ENCODE results near the gene CRYBA2. TPM values are rescaled to one million over a fixed set of nuclear protein-coding genes. Genes with fewer than 3 reads are reported as not detected.

The CRYBA2 gene
- total RNA-seq, 2 experiments from 2014 or later, result not detected

DNA sequence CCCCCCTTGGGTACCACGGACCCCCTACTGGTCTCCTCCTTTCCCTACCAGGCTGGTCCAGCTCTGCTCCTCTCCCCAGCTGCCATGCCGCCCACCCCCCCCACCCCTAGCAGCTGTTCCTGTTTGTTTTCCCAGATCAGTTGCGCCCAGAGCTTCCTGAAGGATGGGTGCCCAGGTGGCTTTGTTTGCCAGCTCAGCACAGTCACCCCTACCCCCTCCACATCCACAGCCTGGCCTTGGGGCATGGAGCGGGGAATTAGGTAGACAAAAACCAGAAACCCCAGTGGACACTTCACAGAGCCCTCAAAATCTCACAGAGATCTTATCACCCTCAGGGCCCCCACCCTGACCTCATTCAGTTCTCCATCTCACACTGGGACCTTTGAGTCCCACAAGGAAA is 3.7 kb upstream of the CRYBA2 start:
- no peak overlapping the region for H3K4me3 ChIP-seq (ENCODE audit: low read depth, low read length, poor library complexity, severe bottlenecking)
- POLR2A ChIA-PET, result no interaction called here
- H3K9me2 ChIP-seq (ENCODE audit: insufficient read depth, low read length), result no peaks in the 10 kb centered on the region
- no peak overlapping the region for H3K4me2 ChIP-seq (ENCODE audit: low read length)
- H3K4me1 ChIP-seq (ENCODE audit: insufficient read depth, low read length, poor library complexity, severe bottlenecking), result no peaks in the 10 kb centered on the region
- no peak for DNase-seq (ENCODE audit: low spot score)
- no peaks in the 10 kb centered on the region for H3K36me3 ChIP-seq (ENCODE audit: insufficient read depth, low read length)
- H4K20me1 ChIP-seq (ENCODE audit: insufficient read depth, low read length), result no peaks in the 10 kb centered on the region
- CTCF ChIA-PET (ENCODE audit: unreplicated experiment), result interaction anchor here (0.6 kb wide), 4 partner anchors 17 to 372 kb away, joined by 3 to 8 read pairs (median 4); no protein-coding TSS in a partner anchor
- intact Hi-C loops (cut with micrococcal nuclease; ENCODE audit: unreplicated experiment), result loop anchor here (5.0 kb wide), 1 partner anchor 145 kb away; no protein-coding TSS in a partner anchor
- no TSS peak for BruUV-seq (replicated peaks)
- H3K9me3 ChIP-seq (ENCODE audit: low read length), result no peaks in the 10 kb centered on the region
- H3K79me2 ChIP-seq (ENCODE audit: insufficient read depth, low read depth, low read length), result no peaks in the 10 kb centered on the region
- TF ChIP-seq, protein P1, sequence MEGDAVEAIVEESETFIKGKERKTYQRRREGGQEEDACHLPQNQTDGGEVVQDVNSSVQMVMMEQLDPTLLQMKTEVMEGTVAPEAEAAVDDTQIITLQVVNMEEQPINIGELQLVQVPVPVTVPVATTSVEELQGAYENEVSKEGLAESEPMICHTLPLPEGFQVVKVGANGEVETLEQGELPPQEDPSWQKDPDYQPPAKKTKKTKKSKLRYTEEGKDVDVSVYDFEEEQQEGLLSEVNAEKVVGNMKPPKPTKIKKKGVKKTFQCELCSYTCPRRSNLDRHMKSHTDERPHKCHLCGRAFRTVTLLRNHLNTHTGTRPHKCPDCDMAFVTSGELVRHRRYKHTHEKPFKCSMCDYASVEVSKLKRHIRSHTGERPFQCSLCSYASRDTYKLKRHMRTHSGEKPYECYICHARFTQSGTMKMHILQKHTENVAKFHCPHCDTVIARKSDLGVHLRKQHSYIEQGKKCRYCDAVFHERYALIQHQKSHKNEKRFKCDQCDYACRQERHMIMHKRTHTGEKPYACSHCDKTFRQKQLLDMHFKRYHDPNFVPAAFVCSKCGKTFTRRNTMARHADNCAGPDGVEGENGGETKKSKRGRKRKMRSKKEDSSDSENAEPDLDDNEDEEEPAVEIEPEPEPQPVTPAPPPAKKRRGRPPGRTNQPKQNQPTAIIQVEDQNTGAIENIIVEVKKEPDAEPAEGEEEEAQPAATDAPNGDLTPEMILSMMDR (conservative IDR thresholded peaks at IDR 0.05; ENCODE audit: low read length), result no peak
- TF ChIP-seq EZH2phosphoT487 (IDR thresholded peaks at IDR 0.05; ENCODE audit: borderline replicate concordance, low read depth, low read length), result no peak
- no peak overlapping the region for H2AFZ ChIP-seq (ENCODE audit: low read length)
- no peak overlapping the region for H3K27ac ChIP-seq (ENCODE audit: low read depth, low read length, poor library complexity, severe bottlenecking)

DNA sequence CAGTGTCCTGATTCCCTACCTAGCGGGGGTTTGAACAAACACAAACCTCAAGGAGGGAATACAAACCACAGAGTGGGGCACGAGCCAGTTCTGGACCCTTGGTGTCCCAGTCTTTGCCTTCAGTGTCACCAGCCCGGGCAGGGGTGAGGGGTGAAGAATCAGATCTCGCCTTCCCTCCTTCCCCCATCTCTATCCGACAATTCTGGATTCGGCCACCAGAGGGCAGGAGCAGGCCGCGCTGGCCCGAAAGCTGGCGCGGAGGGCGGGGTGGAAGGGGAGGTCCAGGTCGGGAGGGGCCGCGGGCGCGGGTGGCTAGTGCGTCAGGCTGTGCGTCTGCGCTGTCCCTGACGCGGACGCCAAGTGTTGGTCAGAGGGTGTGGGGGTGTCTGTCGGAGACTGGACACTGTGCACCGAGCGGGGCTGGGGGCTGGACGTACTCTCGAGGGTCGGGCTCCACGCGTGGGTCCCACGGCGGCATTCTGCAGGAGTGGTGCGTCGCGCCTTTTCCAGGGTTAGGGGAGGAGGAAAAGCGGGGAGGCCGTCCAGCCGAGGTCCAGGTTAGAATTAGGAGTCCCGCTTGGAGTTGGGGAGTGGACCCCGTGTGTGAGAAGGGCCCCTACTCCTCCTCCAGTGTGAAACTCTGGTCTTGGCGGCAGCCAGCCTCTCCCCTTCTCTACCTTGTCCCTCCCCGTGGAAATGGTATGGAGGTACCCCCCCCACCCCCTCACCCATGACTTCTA is 2.9 kb upstream of the CRYBA2 start:
- ChIA-PET CTCF (ENCODE audit: unreplicated experiment) (interaction anchor here (0.6 to 1.0 kb wide), 5 partner anchors 16 to 373 kb away, joined by 3 to 13 read pairs (median 3); no protein-coding TSS in a partner anchor), POLR2A (no interaction called here)
- Histone ChIP-seq H3K9me3 (ENCODE audit: low read length) (no peaks in the 10 kb centered on the region), H3K27ac (ENCODE audit: low read depth, low read length, poor library complexity, severe bottlenecking) (no peak overlapping the region), H3K4me1 (ENCODE audit: insufficient read depth, low read length, poor library complexity, severe bottlenecking) (no peaks in the 10 kb centered on the region), H3K4me2 (ENCODE audit: low read length) (peak overlapping the region; percentile 15; the same call in 1 of the 2 replicates), H3K9me2 (ENCODE audit: insufficient read depth, low read length) (no peaks in the 10 kb centered on the region), H4K20me1 (ENCODE audit: insufficient read depth, low read length) (no peaks in the 10 kb centered on the region), H3K4me3 (ENCODE audit: low read depth, low read length, poor library complexity, severe bottlenecking) (no peak overlapping the region), H3K79me2 (ENCODE audit: insufficient read depth, low read depth, low read length) (no peaks in the 10 kb centered on the region), H3K36me3 (ENCODE audit: insufficient read depth, low read length) (no peaks in the 10 kb centered on the region), H2AFZ (ENCODE audit: low read length) (no peak overlapping the region)
- peak; percentile 54 for DNase-seq (ENCODE audit: low spot score)
- intact Hi-C loops (cut with micrococcal nuclease; ENCODE audit: unreplicated experiment), result loop anchor here (5.0 kb wide), 1 partner anchor 144 kb away; no protein-coding TSS in a partner anchor
- no peak for TF ChIP-seq EZH2phosphoT487 (IDR thresholded peaks at IDR 0.05; ENCODE audit: borderline replicate concordance, low read depth, low read length)
- TF ChIP-seq, protein P1 (conservative IDR thresholded peaks at IDR 0.05; ENCODE audit: low read length), result peak; percentile 85
- no TSS peak for BruUV-seq (replicated peaks)

DNA sequence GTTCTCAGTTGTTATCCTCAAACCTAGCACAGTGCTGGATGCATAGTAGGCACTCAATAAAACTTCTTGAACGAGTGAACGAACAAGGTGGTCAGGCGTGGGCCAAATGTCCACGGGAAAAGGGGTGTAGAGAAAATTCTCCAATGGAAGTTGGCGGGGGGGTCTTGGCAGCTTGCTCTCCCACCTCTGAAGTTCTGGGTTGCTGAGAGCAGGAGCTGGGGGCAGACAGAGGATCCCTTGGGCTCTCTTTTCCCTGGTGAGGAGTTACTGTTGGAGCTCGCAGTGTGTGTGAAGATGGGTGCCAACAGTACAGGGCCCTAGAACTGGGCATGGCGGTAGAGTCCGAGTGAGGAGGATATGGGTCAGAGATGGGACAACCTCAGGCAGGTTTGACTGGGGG is 2.3 kb upstream of the CRYBA2 start:
- intact Hi-C loops (cut with micrococcal nuclease; ENCODE audit: unreplicated experiment), result loop anchor here (5.0 kb wide), 1 partner anchor 143 kb away; no protein-coding TSS in a partner anchor
- TF ChIP-seq, protein P1 (conservative IDR thresholded peaks at IDR 0.05; ENCODE audit: low read length), result no peak
- no peaks in the 10 kb centered on the region for H3K36me3 ChIP-seq (ENCODE audit: insufficient read depth, low read length)
- no peak overlapping the region for H3K4me2 ChIP-seq (ENCODE audit: low read length)
- no peaks in the 10 kb centered on the region for H3K9me3 ChIP-seq (ENCODE audit: low read length)
- no peak for DNase-seq (ENCODE audit: low spot score)
- H3K79me2 ChIP-seq (ENCODE audit: insufficient read depth, low read depth, low read length), result no peaks in the 10 kb centered on the region
- H2AFZ ChIP-seq (ENCODE audit: low read length), result no peak overlapping the region
- no peaks in the 10 kb centered on the region for H3K4me1 ChIP-seq (ENCODE audit: insufficient read depth, low read length, poor library complexity, severe bottlenecking)
- H3K4me3 ChIP-seq (ENCODE audit: low read depth, low read length, poor library complexity, severe bottlenecking), result no peak overlapping the region
- H4K20me1 ChIP-seq (ENCODE audit: insufficient read depth, low read length), result no peaks in the 10 kb centered on the region
- BruUV-seq (replicated peaks), result no TSS peak
- no peak overlapping the region for H3K27ac ChIP-seq (ENCODE audit: low read depth, low read length, poor library complexity, severe bottlenecking)
- ChIA-PET POLR2A (interaction anchor here (0.6 kb wide), 1 partner anchor 11 kb away, joined by 3 read pairs; no protein-coding TSS in a partner anchor), CTCF (ENCODE audit: unreplicated experiment) (interaction anchor here (0.6 to 1.0 kb wide), 3 partner anchors 60 to 176 kb away, joined by 3 to 13 read pairs (median 3); no protein-coding TSS in a partner anchor)
- H3K9me2 ChIP-seq (ENCODE audit: insufficient read depth, low read length), result no peaks in the 10 kb centered on the region
